HuH-7.5 (cell line): Measurements from ENCODE around the gene CEP76.
"Not testable (repeated sequence)": the region's sequence is repeated elsewhere in the genome, so short reads cannot be mapped to it uniquely, and the experiment has no call there.

Experiments used
- DNase-seq: peaks from one replicate; pipeline ENCODE4 v3.0.0; 2011; ENCODE audit warnings: low spot score

The CEP76 gene

DNA sequence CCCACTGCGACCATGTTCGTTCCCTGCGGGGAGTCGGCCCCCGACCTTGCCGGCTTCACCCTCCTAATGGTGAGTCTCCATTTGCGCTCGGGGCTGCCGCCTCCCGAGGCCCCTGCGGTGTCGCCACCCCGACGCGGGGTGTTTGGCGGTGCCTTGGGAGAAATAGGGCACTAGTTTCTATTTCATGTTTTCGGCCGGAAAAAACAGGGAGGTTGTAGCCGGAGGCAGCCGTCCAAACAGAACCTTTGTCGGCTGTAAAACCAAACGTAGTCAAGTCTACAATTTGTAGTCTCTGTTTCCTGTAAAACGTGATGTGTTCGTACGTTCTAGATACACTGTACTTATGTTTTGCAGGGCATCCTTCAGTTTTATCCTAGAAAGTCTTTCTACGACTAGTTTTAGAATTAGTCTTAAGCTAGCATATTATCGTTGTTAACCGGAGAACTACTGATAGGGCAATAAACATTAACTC is 609 bp upstream of the CEP76 start:
- DNase-seq, result no peak

- no peak for DNase-seq
These were observed 1.4 kb downstream of the CEP76 start for GRCh38 chr18:12701161-12701560.

GRCh38 chr18:12699747-12700146 is 2.8 kb downstream of the CEP76 start:
- DNase-seq, result no peak

- no peak for DNase-seq
These were observed 8.5 kb downstream of the CEP76 start for GRCh38 chr18:12694032-12694431.

DNA sequence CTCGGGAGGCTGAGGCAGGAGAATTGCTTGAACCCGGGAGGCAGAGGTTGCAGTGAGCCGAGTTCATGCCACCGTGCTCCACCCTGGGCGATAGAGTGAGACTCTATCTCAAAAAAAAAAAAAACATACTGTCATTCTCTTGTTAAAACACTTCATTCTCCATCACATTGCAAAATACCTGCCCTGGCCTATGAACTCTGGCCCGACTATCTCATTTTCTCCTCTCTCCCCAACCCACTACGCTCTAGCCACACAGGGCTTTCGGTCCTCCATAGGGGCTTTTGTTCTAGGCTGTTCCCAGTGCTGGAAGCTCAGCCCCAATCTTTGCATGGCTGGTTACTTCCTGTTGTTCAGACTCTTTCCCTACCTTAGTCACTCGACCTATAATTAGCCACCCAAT is 10.3 kb downstream of the CEP76 start:
- no peak for DNase-seq

DNA sequence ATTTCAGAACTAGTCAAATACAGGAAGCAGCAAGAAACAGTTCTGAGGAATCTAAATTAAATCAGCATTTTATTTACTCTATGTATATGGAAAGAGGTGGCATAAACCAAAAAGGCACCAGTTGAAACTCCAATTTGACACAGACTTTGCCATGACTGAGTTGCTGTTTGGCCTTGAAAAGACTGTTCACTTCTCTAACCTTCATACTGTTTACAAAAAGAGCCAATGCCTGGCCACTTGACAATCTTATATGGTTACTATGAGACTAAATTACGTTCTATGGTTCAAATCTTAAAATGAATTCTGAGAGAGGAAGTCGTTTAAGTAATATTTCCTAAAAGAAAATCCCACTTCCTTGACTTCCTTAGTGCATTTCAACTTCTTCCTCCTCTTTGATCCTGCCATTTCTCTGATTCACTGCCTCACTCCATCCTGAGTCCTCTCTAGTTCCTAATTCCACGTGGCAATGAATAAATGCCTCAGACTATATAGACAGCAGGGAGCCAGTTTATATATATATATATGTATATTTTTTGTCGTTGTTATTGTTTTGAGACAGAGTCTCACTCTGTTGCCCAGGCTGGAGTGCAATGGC is 13.2 kb downstream of the CEP76 start:
- no peak for DNase-seq

- no peak for DNase-seq
These were observed 16.4 kb downstream of the CEP76 start for GRCh38 chr18:12686100-12686499.

GRCh38 chr18:12679183-12679786 is 23.2 kb downstream of the CEP76 start:
- no peak for DNase-seq

DNA sequence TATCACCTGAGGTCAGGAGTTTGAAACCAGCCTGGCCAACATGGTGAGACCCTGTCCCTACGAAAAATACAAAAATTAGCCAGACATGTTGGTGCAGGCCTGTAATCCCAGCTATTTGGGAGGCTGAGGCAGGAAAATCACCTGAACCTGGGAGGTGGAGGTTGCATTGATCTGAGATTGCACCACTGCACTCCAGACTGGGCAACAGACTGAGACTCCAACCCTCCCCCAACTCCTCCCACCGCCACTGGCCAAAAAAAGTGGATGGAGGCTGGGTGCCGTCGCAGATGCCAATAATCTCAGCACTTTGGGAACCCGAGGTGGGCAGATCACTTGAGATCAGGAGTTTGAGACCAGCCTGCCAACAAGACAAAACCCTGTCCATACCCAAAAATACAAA is 34.5 kb downstream of the CEP76 start:
- no peak for DNase-seq

DNA sequence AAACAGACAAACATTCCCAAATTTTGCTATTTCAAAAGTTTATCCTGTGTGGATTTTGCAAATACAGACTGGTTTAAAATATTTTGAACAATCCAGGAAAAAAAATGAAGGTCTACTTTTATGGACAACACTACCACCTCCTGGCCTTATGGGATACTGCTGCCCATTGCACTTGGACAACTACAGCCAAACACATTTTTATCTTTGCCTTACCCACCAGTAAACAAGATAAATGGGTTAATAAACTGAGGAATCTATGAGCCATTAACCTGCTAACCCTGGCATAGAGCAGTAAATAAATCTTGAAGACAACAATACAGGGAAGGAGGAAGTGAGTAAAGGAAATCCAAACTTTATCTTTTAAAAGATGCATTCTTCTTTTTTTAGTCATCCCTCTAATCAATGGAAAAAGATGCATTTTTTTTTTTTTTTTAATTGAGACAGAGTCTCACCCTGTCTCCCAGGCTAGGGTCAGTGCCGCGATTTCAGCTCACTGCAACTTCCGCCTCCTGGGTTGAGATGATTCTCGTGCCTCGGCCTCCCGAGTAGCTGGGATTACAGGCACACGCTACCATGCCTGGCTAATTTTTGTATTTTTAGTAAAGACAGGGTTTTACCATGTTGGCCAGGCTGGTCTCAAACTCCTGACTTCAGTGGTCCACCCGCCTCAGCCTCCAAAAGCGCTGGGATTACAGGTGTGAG is 42.5 kb downstream of the CEP76 start:
- DNase-seq, result peak; percentile 66

DNA sequence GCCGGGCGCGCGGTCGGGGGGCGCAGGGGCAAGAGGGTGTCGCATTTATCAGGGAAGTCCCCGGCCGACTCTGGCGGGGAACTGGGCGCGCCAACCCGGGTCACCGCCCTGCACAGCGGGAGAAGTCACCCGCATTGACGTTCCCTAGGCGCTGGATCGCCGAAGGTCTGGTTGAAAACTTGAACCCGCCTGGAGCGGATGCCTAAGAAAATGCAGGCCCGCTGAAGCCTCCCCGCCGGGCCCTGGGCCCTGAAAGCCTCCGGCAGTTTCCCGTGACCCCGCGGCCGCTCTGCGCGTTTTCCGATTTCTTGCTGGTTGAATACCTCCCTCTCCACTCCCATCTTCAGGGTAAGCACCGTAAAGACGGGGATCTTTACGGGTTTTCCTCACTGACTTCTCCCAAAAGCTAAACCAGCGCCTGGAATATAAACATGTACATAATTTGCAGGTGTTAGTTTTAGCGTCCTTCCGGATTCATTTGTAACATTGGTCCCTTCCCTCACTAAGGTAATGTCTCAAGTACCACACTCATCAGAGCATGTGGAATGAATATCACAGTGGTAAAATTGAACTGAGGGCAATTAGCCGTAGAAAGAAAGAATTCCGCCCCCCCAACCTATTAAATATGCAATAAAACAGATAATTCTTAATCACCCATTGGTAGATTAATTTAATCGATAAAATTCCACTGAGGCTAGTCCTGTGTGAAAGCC is 43.9 kb downstream of the CEP76 start:
- DNase-seq, result no peak

DNA sequence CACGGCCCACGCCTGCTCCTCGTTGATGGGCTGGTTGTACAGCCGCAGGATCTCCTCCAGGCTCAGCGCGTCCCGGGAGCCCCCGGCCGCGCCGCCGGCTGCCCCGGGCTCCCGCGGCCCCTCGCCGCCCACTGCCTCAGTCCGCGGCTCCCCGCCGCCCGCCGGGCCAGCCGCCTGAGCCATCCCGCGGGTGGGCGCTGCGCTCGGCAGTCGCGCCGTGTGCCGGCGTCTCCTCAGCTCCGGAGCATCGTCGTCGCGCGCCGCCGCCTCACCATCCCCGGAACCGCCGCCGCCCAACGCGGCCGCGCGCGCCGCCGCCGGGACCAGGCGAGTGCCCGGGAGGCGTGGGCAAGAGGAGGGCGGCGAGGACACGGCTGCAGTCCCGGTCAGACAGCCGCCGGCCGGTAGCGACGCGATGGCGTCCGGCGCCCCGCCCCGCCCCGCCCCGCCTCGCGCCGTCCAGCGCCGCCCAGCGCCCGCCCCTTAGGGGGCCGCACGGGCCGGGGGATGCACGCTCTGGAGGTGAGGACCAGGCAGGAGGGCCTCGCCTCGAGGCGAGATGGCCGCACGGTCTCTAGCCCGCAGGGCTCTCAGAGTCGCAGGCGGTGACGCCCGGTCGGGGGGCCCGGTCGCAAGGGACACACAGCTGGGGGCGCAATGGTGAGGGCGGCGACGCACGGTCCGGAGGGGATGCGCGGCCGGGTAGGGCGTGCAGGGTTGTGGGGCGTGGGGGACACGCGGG is 44.7 kb downstream of the CEP76 start, which contains the start of gene SPIRE1:
SPIRE1 (minus strand) TSS at position 424 of the 742 bp plus-strand sequence; CDS start at position 183, 241 bp downstream.
- DNase-seq, result peak; percentile 86

DNA sequence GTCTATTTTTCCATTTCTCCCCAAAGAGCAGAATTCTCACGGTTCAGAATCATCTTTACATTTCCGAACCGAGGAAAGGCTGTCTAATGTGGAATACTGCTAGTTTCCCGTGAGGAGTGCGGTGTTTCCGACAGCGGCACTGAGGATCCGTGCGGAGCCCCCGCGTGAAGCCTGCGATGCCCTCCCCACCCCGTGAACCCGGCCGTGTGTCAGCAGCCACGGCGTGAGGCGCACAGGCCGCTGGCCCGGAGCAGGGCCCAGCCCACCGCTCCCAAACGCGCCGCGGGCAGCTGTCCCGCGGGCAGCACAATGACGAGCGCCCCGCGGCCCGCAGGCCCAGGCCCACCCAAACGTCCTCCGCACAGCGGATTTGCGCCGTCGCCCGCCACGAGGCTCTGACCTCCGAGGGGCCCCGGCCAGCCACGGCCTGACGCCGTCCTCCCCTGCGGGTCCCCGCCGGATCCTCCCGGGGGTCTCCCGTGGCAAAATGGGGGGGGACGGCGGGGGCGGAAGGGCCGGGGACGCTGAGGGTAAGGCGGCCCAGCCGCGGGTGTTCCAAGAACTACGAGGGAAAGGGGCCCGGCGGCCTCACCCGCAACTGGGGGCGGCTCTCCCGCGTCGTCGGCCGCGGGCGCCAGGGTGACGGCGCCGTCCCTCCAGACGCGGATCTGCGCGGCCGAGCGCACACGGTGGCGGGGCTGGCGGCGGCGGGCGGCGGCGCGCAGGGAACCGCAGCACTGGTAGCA is 45.4 kb downstream of the CEP76 start:
- peak; percentile 68 for DNase-seq

- DNase-seq, result peak; percentile 32
These were observed 46.0 kb downstream of the CEP76 start for GRCh38 chr18:12656605-12656937.

DNA sequence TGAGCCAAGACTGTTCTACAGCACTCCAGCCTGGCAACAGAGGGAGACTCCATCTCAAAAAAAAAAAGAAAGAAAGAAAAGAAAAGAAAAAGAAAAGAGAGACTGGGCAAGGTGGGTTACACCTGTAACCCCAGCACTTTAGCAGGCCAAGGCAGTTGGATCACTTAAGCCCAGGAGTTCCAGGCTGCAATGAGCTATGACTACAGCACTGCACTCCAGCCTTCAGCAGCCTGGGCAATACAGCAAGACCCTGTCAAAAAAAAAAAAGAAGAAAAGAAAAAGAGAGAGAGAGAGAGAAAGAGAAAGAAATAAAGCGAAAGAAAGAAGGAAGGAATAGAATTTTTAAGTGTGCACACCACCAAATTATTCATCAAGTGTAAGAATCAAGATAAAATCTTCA is 47.6 kb downstream of the CEP76 start:
- no peak for DNase-seq

GRCh38 chr18:12652861-12653401 is 49.6 kb downstream of the CEP76 start:
- no peak for DNase-seq

DNA sequence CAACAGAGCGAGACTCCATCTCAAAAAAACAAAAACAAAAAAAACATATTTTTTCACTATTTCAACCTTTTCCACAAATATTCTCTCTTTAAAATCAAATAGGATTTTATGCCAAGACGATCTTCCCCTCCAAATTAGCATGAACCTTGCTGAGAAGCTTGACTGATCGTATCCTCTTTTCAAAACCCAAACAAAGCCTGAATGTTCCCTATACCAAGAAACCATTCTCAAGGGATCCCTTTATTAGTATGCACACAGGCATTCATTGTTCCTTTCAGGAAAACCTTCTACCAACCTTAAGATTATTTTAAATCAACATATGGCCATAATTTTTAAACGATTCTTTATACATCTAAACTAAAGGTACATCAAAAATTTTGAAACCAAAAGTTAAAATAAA is 50.9 kb downstream of the CEP76 start:
- no peak for DNase-seq

GRCh38 chr18:12647773-12648172 is 54.8 kb downstream of the CEP76 start:
- no peak for DNase-seq

- DNase-seq, result no peak
These were observed 56.7 kb downstream of the CEP76 start for GRCh38 chr18:12645751-12646203.

DNA sequence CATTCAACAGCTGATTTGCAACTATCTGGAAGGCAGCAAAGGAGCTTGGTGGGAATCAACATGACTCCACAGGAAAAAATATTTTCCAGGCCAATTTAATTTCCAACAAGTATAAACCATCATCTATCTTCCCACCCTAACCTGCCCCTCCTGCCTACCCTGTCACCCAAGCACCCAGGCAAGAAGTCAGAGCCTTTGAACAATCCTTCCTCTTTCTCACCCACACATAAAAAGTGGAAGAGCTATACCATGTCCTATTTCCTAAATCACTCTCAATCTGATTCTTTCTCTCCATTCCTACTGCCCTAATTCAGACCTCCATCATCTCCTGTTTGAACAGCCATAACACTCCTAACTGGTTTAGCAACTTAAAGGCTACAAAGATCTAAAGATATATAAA is 57.3 kb downstream of the CEP76 start:
- DNase-seq, result no peak

GRCh38 chr18:12643756-12644155 is 58.8 kb downstream of the CEP76 start:
- DNase-seq, result not testable (repeated sequence)
